BLaER1 (cell line): Measurements from ENCODE around the gene VWA2.
A peak's percentile ranks its signal among the peaks of the same experiment; 100 is the strongest.

Experiments used
- H3K27ac ChIP-seq: shearing (Covaris generic); formaldehyde crosslinking; 2 replicates; pipeline ENCODE4 v1.8.1; 2022
- H3K27me3 ChIP-seq: shearing (Covaris generic); formaldehyde crosslinking; 2 replicates; pipeline ENCODE4 v1.8.1; 2022
- H3K36me3 ChIP-seq: shearing (Covaris generic); formaldehyde crosslinking; 2 replicates; pipeline ENCODE4 v1.8.1; 2022
- H3K4me1 ChIP-seq: shearing (Covaris generic); formaldehyde crosslinking; 2 replicates; pipeline ENCODE4 v1.8.1; 2022
- H3K4me2 ChIP-seq: shearing (Covaris generic); formaldehyde crosslinking; 2 replicates; pipeline ENCODE4 v1.8.1; 2022
- H3K4me3 ChIP-seq: shearing (Covaris generic); formaldehyde crosslinking; 2 replicates; pipeline ENCODE4 v1.8.1; 2022
- H3K9ac ChIP-seq: shearing (Covaris generic); formaldehyde crosslinking; 2 replicates; pipeline ENCODE4 v1.8.1; 2022
- H3K9me3 ChIP-seq: shearing (Covaris generic); formaldehyde crosslinking; 2 replicates; pipeline ENCODE4 v1.8.1; 2022
- H4K20me1 ChIP-seq: shearing (Covaris generic); formaldehyde crosslinking; 2 replicates; pipeline ENCODE4 v1.8.1; 2022
- Cebpa-rat ChIP-seq: shearing (Covaris generic); IDR thresholded peaks from 2 replicates; pipeline ENCODE4 v1.8.1; 2022

VWA2 gene

DNA sequence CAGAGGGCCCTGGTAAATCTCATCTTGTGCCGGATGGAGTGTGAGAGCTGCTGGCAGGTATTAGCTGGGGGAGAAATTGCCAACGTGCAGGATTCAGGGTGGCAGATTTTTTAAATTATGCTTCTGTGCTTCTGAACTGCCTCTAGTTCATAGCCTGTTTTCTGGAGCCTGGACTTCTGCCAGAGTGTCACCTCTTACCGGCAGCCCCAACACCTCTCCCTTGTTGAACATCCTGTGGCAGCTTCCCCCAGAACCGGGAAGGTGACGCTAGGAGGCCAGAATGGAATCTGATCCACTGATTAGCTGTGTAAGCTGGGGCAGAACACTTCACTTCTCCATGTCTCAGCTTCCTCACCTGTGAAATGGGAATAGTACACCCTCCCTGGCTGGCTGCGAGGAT is 5.1 kb downstream of the VWA2 start:
- TF ChIP-seq Cebpa-rat = no peak
- H3K4me1 ChIP-seq = peaks cover 15% of the 10 kb centered on the region
- no peak overlapping the region for H3K27ac ChIP-seq
- no peaks in the 10 kb centered on the region for H3K36me3 ChIP-seq
- peaks cover 9% of the 10 kb centered on the region for H3K9me3 ChIP-seq
- no peak overlapping the region for H3K4me3 ChIP-seq
- H3K4me2 ChIP-seq = no peak overlapping the region
- 0 out of 2 replicates have a peak, but pooled peaks cover 10% of the 10 kb centered on the region for H4K20me1 ChIP-seq
- peaks cover 34% of the 10 kb centered on the region for H3K27me3 ChIP-seq
- no peak overlapping the region for H3K9ac ChIP-seq

DNA sequence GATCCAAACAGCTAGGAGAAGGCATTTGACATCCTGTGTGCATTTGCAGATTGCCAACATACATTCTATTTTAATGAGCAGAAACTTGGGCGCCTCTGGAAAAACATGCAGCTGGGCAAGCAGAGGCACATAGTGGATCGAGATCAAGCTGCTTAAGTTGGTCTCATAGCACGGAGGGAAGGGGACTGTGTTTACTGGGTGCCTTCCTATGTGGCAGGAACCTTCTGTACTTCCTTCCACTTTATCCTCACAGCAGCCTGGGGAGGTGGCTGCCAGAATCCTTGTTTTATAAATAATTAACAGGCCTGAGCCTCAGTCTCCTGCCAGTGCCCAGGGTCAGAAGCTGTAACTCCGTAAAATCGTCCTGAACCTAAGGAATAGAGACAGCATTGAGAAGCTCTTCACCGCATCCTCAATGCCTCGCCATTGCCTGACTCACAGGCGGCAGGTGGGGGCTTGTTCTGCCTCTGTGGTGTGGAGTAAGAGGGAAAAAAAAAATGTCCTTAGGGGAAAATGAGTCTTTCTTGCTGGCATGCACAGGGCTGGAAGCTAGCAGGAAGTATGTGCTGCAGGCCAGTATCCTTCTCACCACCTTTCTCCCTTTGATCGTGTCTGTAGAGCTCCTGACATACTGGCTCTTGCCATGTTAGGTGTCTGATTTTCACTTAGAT is 6.2 kb downstream of the VWA2 start:
- no peak for TF ChIP-seq Cebpa-rat
- Histone ChIP-seq H4K20me1 (no peaks in the 10 kb centered on the region), H3K9me3 (no peaks in the 10 kb centered on the region), H3K9ac (no peak overlapping the region), H3K4me1 (peaks cover 12% of the 10 kb centered on the region), H3K36me3 (no peaks in the 10 kb centered on the region), H3K27ac (no peak overlapping the region), H3K27me3 (peaks cover 22% of the 10 kb centered on the region), H3K4me2 (peak overlapping the region; percentile 27), H3K4me3 (no peak overlapping the region)

DNA sequence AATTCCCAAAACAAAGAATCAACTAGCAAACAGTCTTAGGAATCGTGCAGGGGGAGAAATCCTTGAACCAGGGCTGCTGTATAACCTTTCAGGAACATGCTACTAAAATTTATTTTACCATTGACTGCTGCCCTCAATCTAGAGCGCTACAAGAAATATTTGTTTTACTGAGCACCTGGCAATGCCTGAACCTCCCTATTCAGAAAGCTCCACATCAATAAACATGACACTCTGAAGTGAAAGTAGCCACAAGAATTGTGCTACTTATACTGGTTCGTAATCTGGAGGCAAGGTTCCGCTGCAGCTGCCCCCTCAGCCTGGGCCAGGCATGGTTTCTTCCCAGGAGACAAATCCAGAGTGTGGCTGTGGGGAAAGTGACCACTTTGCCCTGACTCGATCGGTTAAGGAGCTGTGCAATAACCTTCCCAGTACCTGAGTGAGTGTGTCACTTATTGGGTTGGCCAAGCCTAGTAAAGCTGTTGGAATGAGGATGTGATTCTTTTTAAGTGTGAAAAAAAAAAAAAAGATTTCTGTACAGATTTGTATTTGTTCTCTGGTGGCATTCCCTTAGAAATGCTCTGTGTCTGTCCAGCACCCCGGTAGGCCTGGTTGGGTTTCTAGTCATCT is 7.7 kb downstream of the VWA2 start:
- no peaks in the 10 kb centered on the region for H3K36me3 ChIP-seq
- H3K27me3 ChIP-seq = peaks cover 7% of the 10 kb centered on the region
- H3K9me3 ChIP-seq = no peaks in the 10 kb centered on the region
- no peak overlapping the region for H3K9ac ChIP-seq
- no peaks in the 10 kb centered on the region for H4K20me1 ChIP-seq
- H3K4me3 ChIP-seq = no peak overlapping the region
- H3K27ac ChIP-seq = no peak overlapping the region
- no peak for TF ChIP-seq Cebpa-rat
- peaks cover 17% of the 10 kb centered on the region for H3K4me1 ChIP-seq
- no peak overlapping the region for H3K4me2 ChIP-seq

DNA sequence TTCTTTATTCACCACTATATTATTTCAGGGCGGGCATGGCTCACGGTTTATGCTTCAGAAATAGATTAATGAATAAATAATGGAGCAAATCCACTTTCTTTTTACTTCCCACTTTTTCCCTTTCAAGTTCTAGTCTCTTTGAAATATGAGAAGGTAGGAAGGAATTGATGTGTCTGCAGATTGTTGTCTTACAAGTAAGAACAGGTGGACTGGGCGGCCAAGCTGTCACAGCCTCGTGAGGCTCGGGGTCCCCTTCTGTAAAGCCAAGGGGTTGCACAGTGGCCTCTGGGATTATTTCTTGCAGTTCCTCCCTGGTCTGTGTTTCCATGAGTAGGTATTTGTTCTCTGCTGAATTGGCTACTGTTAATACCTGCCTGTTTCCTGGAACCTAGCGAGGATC is 11.2 kb downstream of the VWA2 start:
- Histone ChIP-seq H3K36me3 (no peaks in the 10 kb centered on the region), H3K4me1 (peaks cover 22% of the 10 kb centered on the region), H3K4me3 (no peak overlapping the region), H3K27me3 (no peaks in the 10 kb centered on the region), H3K9me3 (no peaks in the 10 kb centered on the region), H3K27ac (no peak overlapping the region), H4K20me1 (no peaks in the 10 kb centered on the region), H3K9ac (no peak overlapping the region), H3K4me2 (no peak overlapping the region; the same call in 1 of the 2 replicates)
- no peak for TF ChIP-seq Cebpa-rat

DNA sequence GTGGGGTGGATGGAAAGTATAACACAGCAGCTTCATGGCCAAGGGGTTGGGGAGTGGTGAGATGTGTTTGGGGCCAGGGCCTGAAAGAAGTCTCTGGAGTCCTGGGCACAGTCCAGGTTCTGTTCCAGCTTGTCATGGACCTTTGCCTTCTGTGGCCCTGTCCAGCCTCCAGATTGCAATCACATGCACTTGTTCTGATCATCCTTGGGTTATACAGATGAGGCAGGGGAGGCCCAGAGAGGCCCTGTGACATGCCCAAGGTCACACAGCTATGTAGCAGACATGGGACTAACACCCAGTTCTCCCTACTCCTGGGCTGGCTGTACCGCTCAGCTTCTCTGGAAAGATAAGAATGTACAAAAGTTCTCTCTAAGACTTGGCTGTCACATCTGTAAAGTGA is 11.7 kb downstream of the VWA2 start:
- no peaks in the 10 kb centered on the region for H3K27me3 ChIP-seq
- no peaks in the 10 kb centered on the region for H3K9me3 ChIP-seq
- no peaks in the 10 kb centered on the region for H4K20me1 ChIP-seq
- peaks cover 24% of the 10 kb centered on the region for H3K4me1 ChIP-seq
- no peak overlapping the region; the same call in 1 of the 2 replicates for H3K4me2 ChIP-seq
- H3K27ac ChIP-seq = no peak overlapping the region
- H3K36me3 ChIP-seq = no peaks in the 10 kb centered on the region
- H3K9ac ChIP-seq = no peak overlapping the region
- H3K4me3 ChIP-seq = no peak overlapping the region
- no peak for TF ChIP-seq Cebpa-rat

DNA sequence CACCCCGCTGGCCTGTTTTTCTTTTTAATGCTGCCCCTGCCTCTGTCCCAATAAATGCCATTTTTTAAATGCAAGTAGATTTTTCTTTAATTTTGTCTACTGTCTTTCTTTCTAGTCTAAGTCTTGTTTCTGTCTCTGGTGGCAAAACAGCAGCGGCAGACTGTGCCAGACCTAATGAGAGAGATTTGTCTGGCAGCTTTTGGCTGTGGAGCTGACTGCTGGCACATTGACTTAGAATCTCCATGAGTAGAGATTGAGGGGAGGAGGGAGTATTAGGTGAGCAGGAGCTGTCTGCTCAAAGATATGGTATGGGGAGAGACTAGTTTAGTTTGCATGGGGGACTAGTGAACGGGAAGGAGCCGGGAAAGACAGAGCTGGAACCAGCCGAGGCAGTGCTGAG is 13.0 kb downstream of the VWA2 start:
- no peaks in the 10 kb centered on the region for H3K9me3 ChIP-seq

DNA sequence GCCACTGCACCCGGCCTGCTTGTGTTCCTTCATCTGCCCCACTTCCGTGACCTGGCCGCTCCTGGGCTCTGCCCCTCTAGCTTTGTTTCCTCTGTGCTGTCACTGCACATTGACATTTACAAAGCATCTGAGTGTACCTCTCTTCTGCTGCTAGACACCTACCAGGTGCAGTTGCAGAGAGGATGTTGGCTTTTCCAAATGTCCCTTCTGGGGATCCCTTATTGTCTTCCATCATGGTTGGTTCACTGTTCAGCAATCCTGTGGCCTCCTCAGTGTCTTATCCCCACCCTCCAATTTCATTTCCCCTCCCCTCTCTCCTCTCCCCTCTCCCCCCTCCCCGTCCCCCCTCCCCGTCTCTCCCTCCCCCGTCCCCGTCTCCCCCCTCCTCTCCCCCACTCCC is 13.8 kb downstream of the VWA2 start:
- Histone ChIP-seq H3K36me3 (no peaks in the 10 kb centered on the region), H3K27ac (no peak overlapping the region)

More for the DNA sequence above, 13.0 kb downstream of the VWA2 start:
- Histone ChIP-seq H3K36me3 (no peaks in the 10 kb centered on the region), H3K9ac (no peak overlapping the region), H3K4me2 (no peak overlapping the region), H3K27me3 (no peaks in the 10 kb centered on the region), H3K4me3 (no peak overlapping the region), H3K4me1 (peaks cover 37% of the 10 kb centered on the region), H4K20me1 (no peaks in the 10 kb centered on the region), H3K27ac (no peak overlapping the region)
- no peak for TF ChIP-seq Cebpa-rat

DNA sequence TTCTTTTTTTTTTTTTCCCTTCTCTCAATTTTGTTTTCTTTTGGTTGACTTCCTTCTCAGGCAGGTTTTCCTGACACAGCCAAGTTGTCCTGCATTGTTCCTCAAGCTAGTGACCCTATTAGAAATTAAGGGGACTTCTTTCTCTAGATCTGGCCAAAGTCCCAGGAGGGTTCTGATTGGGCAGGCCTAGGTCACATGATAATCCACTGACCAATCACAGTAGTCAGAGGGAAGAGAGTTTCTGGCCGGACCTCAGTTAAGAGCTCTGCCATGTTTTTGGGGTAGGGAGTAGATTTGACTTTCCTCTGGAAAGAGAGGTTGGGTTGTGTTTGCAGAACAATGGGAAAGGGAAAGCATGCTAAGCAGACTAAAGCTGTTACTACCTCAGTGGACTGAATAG is 16.2 kb downstream of the VWA2 start:
- no peak for TF ChIP-seq Cebpa-rat
- H3K27ac ChIP-seq = peak overlapping the region; percentile 47
- H3K4me1 ChIP-seq = peaks cover 57% of the 10 kb centered on the region

More for the DNA sequence above, 13.8 kb downstream of the VWA2 start:
- TF ChIP-seq Cebpa-rat = no peak
- Histone ChIP-seq H3K4me3 (no peak overlapping the region), H3K9me3 (no peaks in the 10 kb centered on the region), H3K9ac (no peak overlapping the region), H3K27me3 (no peaks in the 10 kb centered on the region), H3K4me1 (peaks cover 45% of the 10 kb centered on the region), H4K20me1 (no peaks in the 10 kb centered on the region), H3K4me2 (no peak overlapping the region)

DNA sequence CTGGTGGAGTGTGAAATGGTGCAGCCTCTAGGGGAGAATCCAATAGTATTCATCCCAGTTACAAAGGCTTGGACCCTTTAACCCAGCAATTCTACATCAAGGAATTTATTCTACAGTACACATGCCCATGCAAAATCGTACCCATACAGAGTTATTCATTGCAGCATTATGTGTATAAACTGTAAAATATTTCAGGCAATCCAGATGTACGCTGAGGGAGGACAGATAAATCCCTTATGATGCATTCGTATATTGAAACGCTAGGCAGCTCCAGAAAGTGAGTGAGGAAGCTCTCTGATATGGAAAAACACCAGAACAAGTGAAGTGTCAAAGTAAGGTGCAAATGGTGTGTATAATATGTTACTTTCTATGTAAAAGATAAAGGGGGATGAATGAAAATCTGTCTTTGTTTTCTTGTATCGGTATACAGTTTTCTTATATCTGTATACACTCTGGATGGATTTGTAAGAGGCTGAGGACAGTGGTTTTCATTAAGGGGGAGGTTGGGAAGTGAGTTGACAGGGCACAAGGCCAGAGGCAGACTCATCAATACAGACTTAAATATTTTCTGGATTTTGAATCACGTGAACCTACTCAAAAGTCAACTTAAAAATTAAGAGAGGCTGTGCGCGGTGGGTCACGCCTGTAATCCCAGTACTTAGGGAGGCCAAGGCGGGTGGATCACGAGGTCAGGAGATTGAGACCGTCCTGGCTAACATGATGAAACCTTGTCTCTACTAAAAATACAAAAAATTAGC is 17.1 kb downstream of the VWA2 start:
- no peaks in the 10 kb centered on the region for H4K20me1 ChIP-seq
- no peak overlapping the region for H3K9ac ChIP-seq
- TF ChIP-seq Cebpa-rat = no peak
- H3K36me3 ChIP-seq = no peaks in the 10 kb centered on the region
- H3K27me3 ChIP-seq = no peaks in the 10 kb centered on the region
- H3K9me3 ChIP-seq = no peaks in the 10 kb centered on the region
- peaks cover 52% of the 10 kb centered on the region for H3K4me1 ChIP-seq
- no peak overlapping the region for H3K27ac ChIP-seq
- H3K4me3 ChIP-seq = no peak overlapping the region
- peak overlapping the region; percentile 55 for H3K4me2 ChIP-seq

More for the DNA sequence above, 16.2 kb downstream of the VWA2 start:
- Histone ChIP-seq H3K36me3 (no peaks in the 10 kb centered on the region), H3K9me3 (no peaks in the 10 kb centered on the region), H3K4me2 (peak overlapping the region; percentile 55), H3K4me3 (no peak overlapping the region), H4K20me1 (no peaks in the 10 kb centered on the region), H3K9ac (no peak overlapping the region), H3K27me3 (no peaks in the 10 kb centered on the region)

DNA sequence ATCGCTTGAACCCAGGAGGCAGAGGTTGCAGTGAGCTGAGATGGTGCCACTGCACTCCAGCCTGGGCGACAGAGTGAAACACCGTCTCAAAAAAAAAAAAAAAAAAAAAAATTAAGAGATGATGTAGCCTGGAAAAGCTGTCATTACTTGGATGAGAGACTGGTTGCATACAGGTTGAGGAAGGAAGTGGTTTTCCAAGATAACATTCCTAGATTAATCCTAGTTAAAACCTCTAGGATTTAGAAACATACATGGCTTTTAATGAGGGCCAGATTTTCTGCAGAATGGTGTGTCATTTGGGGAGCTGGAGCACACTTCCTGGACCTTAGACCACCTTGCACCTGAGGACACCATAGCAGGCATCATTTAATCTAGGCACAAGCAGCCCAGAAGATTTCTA is 17.8 kb downstream of the VWA2 start:
- Histone ChIP-seq H3K27ac (no peak overlapping the region), H3K4me3 (no peak overlapping the region), H3K36me3 (no peaks in the 10 kb centered on the region), H3K27me3 (no peaks in the 10 kb centered on the region), H3K9me3 (no peaks in the 10 kb centered on the region), H3K9ac (no peak overlapping the region), H4K20me1 (no peaks in the 10 kb centered on the region), H3K4me2 (peak overlapping the region; percentile 55; the same call in 1 of the 2 replicates), H3K4me1 (peaks cover 52% of the 10 kb centered on the region)
- TF ChIP-seq Cebpa-rat = no peak
